WTC11 (cell line): ENCODE data around the gene ALMS1.

Source experiments
- CBFB ChIP-seq: sonication (generic); formaldehyde crosslinking; IDR thresholded peaks from 2 replicates; pipeline ENCODE4 v1.8.1; 2022; ENCODE audit warnings: mild to moderate bottlenecking, low read depth, missing genetic modification reagents
- CTCF ChIP-seq: fragments of 200-600 bp; IDR thresholded peaks from 2 replicates; pipeline ENCODE4 v1.8.0; 2022; ENCODE audit warnings: antibody characterized with exemption
- ESRRA ChIP-seq: sonication (generic); formaldehyde crosslinking; IDR thresholded peaks from 2 replicates; pipeline ENCODE4 v1.8.1; 2022; ENCODE audit warnings: mild to moderate bottlenecking, missing genetic modification reagents, borderline replicate concordance
- FOXJ3 ChIP-seq: sonication (generic); formaldehyde crosslinking; IDR thresholded peaks from 2 replicates; pipeline ENCODE4 v1.9.0; 2021; ENCODE audit warnings: missing genetic modification reagents, mild to moderate bottlenecking, borderline replicate concordance
- GABPB1 ChIP-seq: sonication (generic); formaldehyde crosslinking; IDR thresholded peaks from 2 replicates; pipeline ENCODE4 v1.8.1; 2023; ENCODE audit warnings: mild to moderate bottlenecking, missing genetic modification reagents
- JUN ChIP-seq: sonication (generic); formaldehyde crosslinking; IDR thresholded peaks from 2 replicates; pipeline ENCODE4 v1.8.0; 2023; ENCODE audit warnings: mild to moderate bottlenecking, missing genetic modification reagents
- NR1H2 ChIP-seq: sonication (generic); formaldehyde crosslinking; IDR thresholded peaks from 2 replicates; pipeline ENCODE4 v1.9.0; 2021; ENCODE audit warnings: mild to moderate bottlenecking, moderate library complexity, missing genetic modification reagents
- NR2C2 ChIP-seq: sonication (generic); formaldehyde crosslinking; IDR thresholded peaks from 2 replicates; pipeline ENCODE4 v1.8.0; 2022; ENCODE audit warnings: mild to moderate bottlenecking, missing genetic modification reagents
- RELA ChIP-seq: sonication (generic); formaldehyde crosslinking; IDR thresholded peaks from 2 replicates; pipeline ENCODE4 v1.8.1; 2022; ENCODE audit warnings: missing genetic modification reagents, mild to moderate bottlenecking, borderline replicate concordance
- SP1 ChIP-seq: sonication (generic); formaldehyde crosslinking; conservative IDR thresholded peaks from 2 replicates; pipeline ENCODE4 v1.8.1; 2022; ENCODE audit warnings: missing genetic modification reagents
- TF ChIP-seq, protein P1 (sequence below): sonication (generic); formaldehyde crosslinking; IDR thresholded peaks from 2 replicates; pipeline ENCODE4 v1.8.1; 2023; ENCODE audit warnings: mild to moderate bottlenecking, moderate library complexity, missing genetic modification reagents

- no peak for TF ChIP-seq SP1 (CRISPR knock-in tag)
- no peak for TF ChIP-seq CTCF
- no peak for TF ChIP-seq FOXJ3 (CRISPR knock-in tag)
- no peak for TF ChIP-seq CBFB (CRISPR knock-in tag)
- TF ChIP-seq, protein P1, sequence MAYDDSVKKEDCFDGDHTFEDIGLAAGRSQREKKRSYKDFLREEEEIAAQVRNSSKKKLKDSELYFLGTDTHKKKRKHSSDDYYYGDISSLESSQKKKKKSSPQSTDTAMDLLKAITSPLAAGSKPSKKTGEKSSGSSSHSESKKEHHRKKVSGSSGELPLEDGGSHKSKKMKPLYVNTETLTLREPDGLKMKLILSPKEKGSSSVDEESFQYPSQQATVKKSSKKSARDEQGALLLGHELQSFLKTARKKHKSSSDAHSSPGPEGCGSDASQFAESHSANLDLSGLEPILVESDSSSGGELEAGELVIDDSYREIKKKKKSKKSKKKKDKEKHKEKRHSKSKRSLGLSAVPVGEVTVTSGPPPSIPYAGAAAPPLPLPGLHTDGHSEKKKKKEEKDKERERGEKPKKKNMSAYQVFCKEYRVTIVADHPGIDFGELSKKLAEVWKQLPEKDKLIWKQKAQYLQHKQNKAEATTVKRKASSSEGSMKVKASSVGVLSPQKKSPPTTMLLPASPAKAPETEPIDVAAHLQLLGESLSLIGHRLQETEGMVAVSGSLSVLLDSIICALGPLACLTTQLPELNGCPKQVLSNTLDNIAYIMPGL (CRISPR knock-in tag), result no peak
- no peak for TF ChIP-seq ESRRA (CRISPR knock-in tag)
- no peak for TF ChIP-seq RELA
- TF ChIP-seq GABPB1 (CRISPR knock-in tag), result no peak
- no peak for TF ChIP-seq NR2C2 (CRISPR knock-in tag)
- TF ChIP-seq JUN (CRISPR knock-in tag), result no peak
- TF ChIP-seq NR1H2, result no peak
Observed at GRCh38 chr2:73337828-73338227, 47.8 kb upstream of the ALMS1 start.
